ENCODE results near the gene LDHB. TPM values are rescaled to one million over a fixed set of nuclear protein-coding genes. Genes with fewer than 3 reads are reported as not detected.
A peak's percentile ranks its signal among the peaks of the same experiment; 100 is the strongest.

Gene LDHB
- total and polyA plus RNA-seq, 9 of the 15 experiments (the other 6 are each of a cell fraction or from before 2014, with no cell fraction given): 743 to 2,680 (median 968) TPM

DNA sequence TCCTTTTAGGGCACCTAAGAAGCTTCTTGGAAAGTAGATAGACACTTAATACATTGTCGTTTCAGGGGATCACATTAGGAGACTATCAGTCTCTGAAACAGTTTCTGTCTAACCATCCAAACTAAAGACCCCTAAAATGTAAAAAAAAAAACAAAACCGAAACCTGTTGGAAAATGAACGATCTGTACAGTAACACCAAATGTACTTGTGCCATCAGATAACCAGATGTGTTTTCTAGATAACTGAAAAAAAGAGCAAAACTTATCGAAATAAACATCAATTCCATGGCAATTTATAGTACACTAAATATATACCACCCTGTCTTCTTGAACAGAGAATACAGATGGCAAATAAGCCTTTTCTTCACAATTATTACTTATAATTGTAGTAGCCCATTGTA, 2.1 kb downstream of the LDHB start (continued):
- TF ChIP-seq HNRNPK (IDR thresholded peaks at IDR 0.05; ENCODE audit: low read depth, low read length, poor library complexity, severe bottlenecking) (no peak), ARID1B (IDR thresholded peaks at IDR 0.05) (peak; percentile 22; the same call in 1 of the 2 replicates), ZC3H4 (CRISPR knock-in tag; IDR thresholded peaks at IDR 0.05; ENCODE audit: borderline replicate concordance) (no peak), NR1H2 (CRISPR knock-in tag; IDR thresholded peaks at IDR 0.05) (no peak), ZNF23 (CRISPR knock-in tag; IDR thresholded peaks at IDR 0.05) (no peak), NFATC3 (IDR thresholded peaks at IDR 0.05) (no peak), GTF2A2 (tag; IDR thresholded peaks at IDR 0.05) (no peak)
- TF ChIP-seq, protein P1, sequence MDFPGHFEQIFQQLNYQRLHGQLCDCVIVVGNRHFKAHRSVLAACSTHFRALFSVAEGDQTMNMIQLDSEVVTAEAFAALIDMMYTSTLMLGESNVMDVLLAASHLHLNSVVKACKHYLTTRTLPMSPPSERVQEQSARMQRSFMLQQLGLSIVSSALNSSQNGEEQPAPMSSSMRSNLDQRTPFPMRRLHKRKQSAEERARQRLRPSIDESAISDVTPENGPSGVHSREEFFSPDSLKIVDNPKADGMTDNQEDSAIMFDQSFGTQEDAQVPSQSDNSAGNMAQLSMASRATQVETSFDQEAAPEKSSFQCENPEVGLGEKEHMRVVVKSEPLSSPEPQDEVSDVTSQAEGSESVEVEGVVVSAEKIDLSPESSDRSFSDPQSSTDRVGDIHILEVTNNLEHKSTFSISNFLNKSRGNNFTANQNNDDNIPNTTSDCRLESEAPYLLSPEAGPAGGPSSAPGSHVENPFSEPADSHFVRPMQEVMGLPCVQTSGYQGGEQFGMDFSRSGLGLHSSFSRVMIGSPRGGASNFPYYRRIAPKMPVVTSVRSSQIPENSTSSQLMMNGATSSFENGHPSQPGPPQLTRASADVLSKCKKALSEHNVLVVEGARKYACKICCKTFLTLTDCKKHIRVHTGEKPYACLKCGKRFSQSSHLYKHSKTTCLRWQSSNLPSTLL (IDR thresholded peaks at IDR 0.05): no peak

DNA sequence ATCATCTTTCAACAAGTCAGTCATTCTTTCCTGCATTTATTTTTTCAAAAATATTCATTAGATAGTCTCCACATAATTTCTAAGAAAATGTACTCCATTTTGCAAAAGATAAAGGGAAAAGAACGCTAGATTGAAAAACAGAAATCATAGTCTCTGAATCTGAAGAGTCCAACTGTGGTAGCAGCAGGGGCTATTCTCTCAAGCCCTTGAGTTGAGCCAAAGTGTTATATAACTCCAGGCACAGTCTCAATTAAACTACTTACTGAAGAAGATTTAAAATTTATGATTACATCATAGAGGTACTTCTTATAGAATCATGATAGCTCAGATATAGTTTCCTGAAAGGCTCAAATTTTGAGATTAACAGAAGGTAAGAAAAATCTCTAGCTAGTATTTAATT, 5.8 kb downstream of the LDHB start:
- no peak for DNase-seq (ENCODE audit: extremely low read depth in 1 of 4, low spot score in 3 of 4)
- ChIA-PET POLR2A (interaction anchor here (1.0 kb wide), 1 partner anchor 10 kb away, joined by 5 read pairs; no protein-coding TSS in a partner anchor), CTCF (ENCODE audit: low intra/inter-chr PET ratio) (no interaction called here)
- Histone ChIP-seq H3K9me1 (ENCODE audit: control insufficient read depth, insufficient read depth, low read length) (no peaks in the 10 kb centered on the region), H3K4me2 (ENCODE audit: insufficient read depth, low read length) (no peak overlapping the region), H4K20me1 (replicated peaks; ENCODE audit: control insufficient read depth, insufficient read depth, low read length) (no peaks in the 10 kb centered on the region), H2AFZ (ENCODE audit: low read depth, low read length) (no peak overlapping the region), H3K9me3 (replicated peaks; ENCODE audit: control insufficient read depth, insufficient read depth, low read depth, low read length) (no peaks in the 10 kb centered on the region), H3K79me2 (ENCODE audit: control insufficient read depth, insufficient read depth, low read length) (peaks cover 94% of the 10 kb centered on the region), H3K4me1 (replicated peaks in 1 of 2; ENCODE audit: control insufficient read depth in 2 of 2, insufficient read depth in 2 of 2, low read length in 2 of 2) (peaks cover 0 to 8% of the 10 kb centered on the region in 2 experiments; a peak in 1 of 5 replicates), H3K36me3 (ENCODE audit: control insufficient read depth, insufficient read depth, low read length) (peaks cover 96% of the 10 kb centered on the region), H3K27me3 (ENCODE audit: control insufficient read depth in 2 of 2, insufficient read depth in 2 of 2, low read length in 2 of 2) (no peaks in the 10 kb centered on the region), H3K4me3 (no peak overlapping the region), H3K9ac (ENCODE audit: insufficient read depth in 1 of 2, low read depth in 2 of 2, low read length in 2 of 2) (no peak overlapping the region), H3K27ac (ENCODE audit: extremely low read depth, low read depth, low read length) (no peak overlapping the region)
- ATAC-seq: no peak
- BruUV-seq (replicated peaks): no TSS peak
- FAIRE-seq: no peak
- in situ Hi-C loops (cut with MboI): no loop called here
- WGBS (ENCODE audit: insufficient coverage, low coverage, missing lambda C conversion rate): 50% methylated on average over 1 of the region's 1 CpG
- intact Hi-C loops (cut with micrococcal nuclease): loop anchor here (10.0 kb wide), 1 partner anchor 147 kb away; the partner anchor contains the start of genes GOLT1B and RECQL
- TF ChIP-seq, protein P2, sequence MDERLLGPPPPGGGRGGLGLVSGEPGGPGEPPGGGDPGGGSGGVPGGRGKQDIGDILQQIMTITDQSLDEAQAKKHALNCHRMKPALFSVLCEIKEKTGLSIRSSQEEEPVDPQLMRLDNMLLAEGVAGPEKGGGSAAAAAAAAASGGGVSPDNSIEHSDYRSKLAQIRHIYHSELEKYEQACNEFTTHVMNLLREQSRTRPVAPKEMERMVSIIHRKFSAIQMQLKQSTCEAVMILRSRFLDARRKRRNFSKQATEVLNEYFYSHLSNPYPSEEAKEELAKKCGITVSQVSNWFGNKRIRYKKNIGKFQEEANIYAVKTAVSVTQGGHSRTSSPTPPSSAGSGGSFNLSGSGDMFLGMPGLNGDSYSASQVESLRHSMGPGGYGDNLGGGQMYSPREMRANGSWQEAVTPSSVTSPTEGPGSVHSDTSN (CRISPR knock-in tag; IDR thresholded peaks at IDR 0.05; ENCODE audit: low read depth): no peak
- TF ChIP-seq, protein P2 (tag; conservative IDR thresholded peaks at IDR 0.05; ENCODE audit: low read depth): no peak
- TF ChIP-seq ZNF696 (CRISPR knock-in tag; conservative IDR thresholded peaks at IDR 0.05) (no peak), STAT5B (CRISPR knock-in tag; IDR thresholded peaks at IDR 0.05) (no peak), ZNF23 (CRISPR knock-in tag; IDR thresholded peaks at IDR 0.05) (no peak)
- TF ChIP-seq, protein P3, sequence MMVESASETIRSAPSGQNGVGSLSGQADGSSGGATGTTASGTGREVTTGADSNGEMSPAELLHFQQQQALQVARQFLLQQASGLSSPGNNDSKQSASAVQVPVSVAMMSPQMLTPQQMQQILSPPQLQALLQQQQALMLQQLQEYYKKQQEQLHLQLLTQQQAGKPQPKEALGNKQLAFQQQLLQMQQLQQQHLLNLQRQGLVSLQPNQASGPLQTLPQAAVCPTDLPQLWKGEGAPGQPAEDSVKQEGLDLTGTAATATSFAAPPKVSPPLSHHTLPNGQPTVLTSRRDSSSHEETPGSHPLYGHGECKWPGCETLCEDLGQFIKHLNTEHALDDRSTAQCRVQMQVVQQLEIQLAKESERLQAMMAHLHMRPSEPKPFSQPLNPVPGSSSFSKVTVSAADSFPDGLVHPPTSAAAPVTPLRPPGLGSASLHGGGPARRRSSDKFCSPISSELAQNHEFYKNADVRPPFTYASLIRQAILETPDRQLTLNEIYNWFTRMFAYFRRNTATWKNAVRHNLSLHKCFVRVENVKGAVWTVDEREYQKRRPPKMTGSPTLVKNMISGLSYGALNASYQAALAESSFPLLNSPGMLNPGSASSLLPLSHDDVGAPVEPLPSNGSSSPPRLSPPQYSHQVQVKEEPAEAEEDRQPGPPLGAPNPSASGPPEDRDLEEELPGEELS (CRISPR knock-in tag; IDR thresholded peaks at IDR 0.05; ENCODE audit: borderline replicate concordance): no peak
- TF ChIP-seq, protein P4, sequence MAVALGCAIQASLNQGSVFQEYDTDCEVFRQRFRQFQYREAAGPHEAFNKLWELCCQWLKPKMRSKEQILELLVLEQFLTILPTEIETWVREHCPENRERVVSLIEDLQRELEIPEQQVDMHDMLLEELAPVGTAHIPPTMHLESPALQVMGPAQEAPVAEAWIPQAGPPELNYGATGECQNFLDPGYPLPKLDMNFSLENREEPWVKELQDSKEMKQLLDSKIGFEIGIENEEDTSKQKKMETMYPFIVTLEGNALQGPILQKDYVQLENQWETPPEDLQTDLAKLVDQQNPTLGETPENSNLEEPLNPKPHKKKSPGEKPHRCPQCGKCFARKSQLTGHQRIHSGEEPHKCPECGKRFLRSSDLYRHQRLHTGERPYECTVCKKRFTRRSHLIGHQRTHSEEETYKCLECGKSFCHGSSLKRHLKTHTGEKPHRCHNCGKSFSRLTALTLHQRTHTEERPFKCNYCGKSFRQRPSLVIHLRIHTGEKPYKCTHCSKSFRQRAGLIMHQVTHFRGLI (CRISPR knock-in tag; IDR thresholded peaks at IDR 0.05): no peak

All from K562 (cell line).